Lower lobe of right lung (tissue), 2 donors: ENCODE measurements around the gene PLEKHG1. TPM values are rescaled to one million over a fixed set of nuclear protein-coding genes. Genes with fewer than 3 reads are reported as not detected.

Source experiments
- ATAC-seq, 2 donors: fragments of 200-7000 bp; cut with Tn5 transposase; one replicate each; pipeline ENCODE4 v1.9.1; 2020 to 2022; ENCODE audit warnings: mild to moderate bottlenecking in 2 of 2, moderate library complexity in 2 of 2
- DNase-seq: peaks from one replicate; pipeline ENCODE4 v3.0.0-alpha.2; 2020
- H3K27ac ChIP-seq: fragments of 200-600 bp; one replicate; pipeline ENCODE4 v1.8.0; 2022
- H3K27me3 ChIP-seq: fragments of 200-600 bp; one replicate; pipeline ENCODE4 v1.8.0; 2022; ENCODE audit warnings: low read depth
- H3K36me3 ChIP-seq: fragments of 200-600 bp; one replicate; pipeline ENCODE4 v1.8.0; 2022; ENCODE audit warnings: mild to moderate bottlenecking
- H3K4me1 ChIP-seq: fragments of 200-600 bp; one replicate; pipeline ENCODE4 v1.8.0; 2022
- H3K4me3 ChIP-seq: fragments of 200-600 bp; one replicate; pipeline ENCODE4 v1.8.0; 2022; ENCODE audit warnings: mild to moderate bottlenecking
- H3K9me3 ChIP-seq: fragments of 200-600 bp; one replicate; pipeline ENCODE4 v1.8.0; 2022
- CTCF ChIP-seq: fragments of 200-600 bp; IDR thresholded peaks from one replicate; pipeline ENCODE4 v1.8.0; 2022; ENCODE audit warnings: antibody characterized with exemption, mild to moderate bottlenecking
- intact Hi-C: fragments of 100-400 bp; cut with DNase I; formaldehyde crosslinking; loops from one replicate; pipeline ENCODE4 v1.11.0; 2022
- total RNA-seq: library from RNA; stranded (reverse); fragmentation: NEBNext Ultra II Directional; extraction: Animal tissue kit (Norgen Biotek cat#: 25700); gene quantifications from one replicate; pipeline ENCODE4 v1.2.1, GENCODE V29; 2021
- donor health status: DM: no; HTN: yes; CAD: no; lungs with severe emphysema.

Gene PLEKHG1
- total RNA-seq, 1 donor from 2014 or later: 20.4 TPM

GRCh38 chr6:150617062-150617461, 17.4 kb downstream of the PLEKHG1 start:
- Histone ChIP-seq H3K4me3 (no peak overlapping the region), H3K27me3 (no peaks in the 10 kb centered on the region), H3K27ac (no peak overlapping the region), H3K36me3 (no peaks in the 10 kb centered on the region), H3K4me1 (peaks cover 11% of the 10 kb centered on the region), H3K9me3 (no peaks in the 10 kb centered on the region)
- ATAC-seq: no peak
- no peak for TF ChIP-seq CTCF
- DNase-seq: no peak
- intact Hi-C loops: loop anchor here (10.0 kb wide), 1 partner anchor 198 kb away; no protein-coding TSS in a partner anchor

- intact Hi-C loops: loop anchor here (10.0 kb wide), 1 partner anchor 197 kb away; no protein-coding TSS in a partner anchor
- no peak for DNase-seq
- no peak for TF ChIP-seq CTCF
- ATAC-seq: no peak
- no peaks in the 10 kb centered on the region for H3K36me3 ChIP-seq
- H3K4me3 ChIP-seq: no peak overlapping the region
- H3K4me1 ChIP-seq: peaks cover 18% of the 10 kb centered on the region
- H3K27ac ChIP-seq: no peak overlapping the region
- no peaks in the 10 kb centered on the region for H3K9me3 ChIP-seq
- H3K27me3 ChIP-seq: no peaks in the 10 kb centered on the region
Measured at GRCh38 chr6:150617496-150618460, 18.1 kb downstream of the PLEKHG1 start.

GRCh38 chr6:150619275-150619674, 19.6 kb downstream of the PLEKHG1 start:
- no peaks in the 10 kb centered on the region for H3K9me3 ChIP-seq
- H3K27me3 ChIP-seq: no peaks in the 10 kb centered on the region
- no peak for ATAC-seq
- intact Hi-C loops: loop anchor here (10.0 kb wide), 1 partner anchor 196 kb away; no protein-coding TSS in a partner anchor
- TF ChIP-seq CTCF: no peak
- no peak overlapping the region for H3K27ac ChIP-seq
- no peak for DNase-seq
- peaks cover 24% of the 10 kb centered on the region for H3K4me1 ChIP-seq
- no peak overlapping the region for H3K4me3 ChIP-seq
- no peaks in the 10 kb centered on the region for H3K36me3 ChIP-seq

GRCh38 chr6:150620244-150620643, 20.6 kb downstream of the PLEKHG1 start:
- Histone ChIP-seq H3K9me3 (no peaks in the 10 kb centered on the region), H3K27ac (no peak overlapping the region), H3K36me3 (no peaks in the 10 kb centered on the region), H3K4me3 (no peak overlapping the region), H3K4me1 (peaks cover 24% of the 10 kb centered on the region), H3K27me3 (no peaks in the 10 kb centered on the region)
- DNase-seq (no peak), ATAC-seq (no peak)
- TF ChIP-seq CTCF: no peak
- intact Hi-C loops: no loop called here

GRCh38 chr6:150620763-150621162, 21.1 kb downstream of the PLEKHG1 start:
- ATAC-seq: no peak
- intact Hi-C loops: no loop called here

More at GRCh38 chr6:150620763-150621162, 21.1 kb downstream of the PLEKHG1 start:
- H3K9me3 ChIP-seq: no peaks in the 10 kb centered on the region
- no peak for TF ChIP-seq CTCF
- peaks cover 24% of the 10 kb centered on the region for H3K4me1 ChIP-seq
- no peak for DNase-seq
- H3K36me3 ChIP-seq: no peaks in the 10 kb centered on the region
- no peak overlapping the region for H3K4me3 ChIP-seq
- H3K27me3 ChIP-seq: no peaks in the 10 kb centered on the region
- no peak overlapping the region for H3K27ac ChIP-seq
